ENCODE measurements around the gene SYT14. TPM values are rescaled to one million over a fixed set of nuclear protein-coding genes. Genes with fewer than 3 reads are reported as not detected.
"Not testable (repeated sequence)": the region's sequence is repeated elsewhere in the genome, so short reads cannot be mapped to it uniquely, and the experiment has no call there.

SYT14 gene
- polyA plus RNA-seq, 4 donors = 0.13 TPM; not detected in 2

- no peaks in the 10 kb centered on the region for H3K4me1 ChIP-seq (ENCODE audit: control insufficient read depth in 3 of 3, insufficient read depth in 2 of 3, low read depth in 1 of 3, low read length in 2 of 3)
- WGBS, 3 donors = 90 to 97% (median 96%) methylated on average over 2 of the region's 2 CpGs
- DNase-seq (no peak), FAIRE-seq (no peak)
- H3K4me3 ChIP-seq (ENCODE audit: low read depth in 1 of 3, low read length in 3 of 3) = no peak overlapping the region
- no peaks in the 10 kb centered on the region for H3K36me3 ChIP-seq (ENCODE audit: control insufficient read depth in 3 of 3, insufficient read depth in 2 of 3, low read depth in 1 of 3, low read length in 3 of 3)
- H3K9me3 ChIP-seq (ENCODE audit: control insufficient read depth in 2 of 2, insufficient read depth in 1 of 2, low read depth in 1 of 2, low read length in 1 of 2) = no peaks in the 10 kb centered on the region
- no peak overlapping the region for H3K27ac ChIP-seq (ENCODE audit: low read depth in 1 of 3, low read length in 2 of 3)
- H3K27me3 ChIP-seq (ENCODE audit: control insufficient read depth in 3 of 3, insufficient read depth in 3 of 3, low read length in 3 of 3) = no peaks in the 10 kb centered on the region
Measured at GRCh38 chr1:209956116-209956515, 18.1 kb downstream of the SYT14 start.

- H3K4me1 ChIP-seq (ENCODE audit: control insufficient read depth in 3 of 3, insufficient read depth in 2 of 3, low read depth in 1 of 3, low read length in 2 of 3) = no peaks in the 10 kb centered on the region
- 84 to 86% (median 85%) methylated on average over 2 of the region's 2 CpGs for WGBS, 3 donors
- H3K9me3 ChIP-seq (ENCODE audit: control insufficient read depth in 2 of 2, insufficient read depth in 1 of 2, low read depth in 1 of 2, low read length in 1 of 2) = no peaks in the 10 kb centered on the region
- H3K36me3 ChIP-seq (ENCODE audit: control insufficient read depth in 3 of 3, insufficient read depth in 2 of 3, low read depth in 1 of 3, low read length in 3 of 3) = no peaks in the 10 kb centered on the region
- H3K27me3 ChIP-seq (ENCODE audit: control insufficient read depth in 3 of 3, insufficient read depth in 3 of 3, low read length in 3 of 3) = no peaks in the 10 kb centered on the region
- DNase-seq (no peak), FAIRE-seq (no peak)
- H3K27ac ChIP-seq (ENCODE audit: low read depth in 1 of 3, low read length in 2 of 3) = no peak overlapping the region
- no peak overlapping the region for H3K4me3 ChIP-seq (ENCODE audit: low read depth in 1 of 3, low read length in 3 of 3)
Measured at GRCh38 chr1:209959623-209960022, 21.6 kb downstream of the SYT14 start.

GRCh38 chr1:209960926-209961325 lies 22.9 kb downstream of the SYT14 start:
- no peak overlapping the region for H3K4me3 ChIP-seq (ENCODE audit: low read depth in 1 of 3, low read length in 3 of 3)
- H3K27ac ChIP-seq (ENCODE audit: low read depth in 1 of 3, low read length in 2 of 3) = no peak overlapping the region
- H3K9me3 ChIP-seq (ENCODE audit: control insufficient read depth in 2 of 2, insufficient read depth in 1 of 2, low read depth in 1 of 2, low read length in 1 of 2) = no peaks in the 10 kb centered on the region
- no peaks in the 10 kb centered on the region for H3K36me3 ChIP-seq (ENCODE audit: control insufficient read depth in 3 of 3, insufficient read depth in 2 of 3, low read depth in 1 of 3, low read length in 3 of 3)
- WGBS, 3 donors = 47 to 69% (median 67%) methylated on average over 2 of the region's 2 CpGs
- H3K27me3 ChIP-seq (ENCODE audit: control insufficient read depth in 3 of 3, insufficient read depth in 3 of 3, low read length in 3 of 3) = no peaks in the 10 kb centered on the region
- no peaks in the 10 kb centered on the region for H3K4me1 ChIP-seq (ENCODE audit: control insufficient read depth in 3 of 3, insufficient read depth in 2 of 3, low read depth in 1 of 3, low read length in 2 of 3)
- FAIRE-seq (no peak), DNase-seq (no peak)

GRCh38 chr1:209962388-209962787 lies 24.4 kb downstream of the SYT14 start:
- no peaks in the 10 kb centered on the region for H3K4me1 ChIP-seq (ENCODE audit: control insufficient read depth in 3 of 3, insufficient read depth in 2 of 3, low read depth in 1 of 3, low read length in 2 of 3)
- no peak for DNase-seq
- no peak overlapping the region for H3K27ac ChIP-seq (ENCODE audit: low read depth in 1 of 3, low read length in 2 of 3)
- 75 to 83% (median 77%) methylated on average over 4 of the region's 4 CpGs for WGBS, 3 donors
- no peak overlapping the region for H3K4me3 ChIP-seq (ENCODE audit: low read depth in 1 of 3, low read length in 3 of 3)
- H3K9me3 ChIP-seq (ENCODE audit: control insufficient read depth in 2 of 2, insufficient read depth in 1 of 2, low read depth in 1 of 2, low read length in 1 of 2) = no peaks in the 10 kb centered on the region
- no peaks in the 10 kb centered on the region for H3K36me3 ChIP-seq (ENCODE audit: control insufficient read depth in 3 of 3, insufficient read depth in 2 of 3, low read depth in 1 of 3, low read length in 3 of 3)
- H3K27me3 ChIP-seq (ENCODE audit: control insufficient read depth in 3 of 3, insufficient read depth in 3 of 3, low read length in 3 of 3) = no peaks in the 10 kb centered on the region
- FAIRE-seq = no peak

- Histone ChIP-seq H3K4me3 (ENCODE audit: low read depth in 1 of 3, low read length in 3 of 3) (no peak overlapping the region), H3K27ac (ENCODE audit: low read depth in 1 of 3, low read length in 2 of 3) (no peak overlapping the region), H3K36me3 (ENCODE audit: control insufficient read depth in 3 of 3, insufficient read depth in 2 of 3, low read depth in 1 of 3, low read length in 3 of 3) (no peaks in the 10 kb centered on the region), H3K9me3 (ENCODE audit: control insufficient read depth in 2 of 2, insufficient read depth in 1 of 2, low read depth in 1 of 2, low read length in 1 of 2) (no peaks in the 10 kb centered on the region), H3K4me1 (ENCODE audit: control insufficient read depth in 3 of 3, insufficient read depth in 2 of 3, low read depth in 1 of 3, low read length in 2 of 3) (no peaks in the 10 kb centered on the region), H3K27me3 (ENCODE audit: control insufficient read depth in 3 of 3, insufficient read depth in 3 of 3, low read length in 3 of 3) (no peaks in the 10 kb centered on the region)
- DNase-seq (no peak), FAIRE-seq (no peak)
- 50 to 70% (median 57%) methylated on average over 1 of the region's 1 CpG for WGBS, 3 donors
Measured at GRCh38 chr1:209962856-209963255, 24.8 kb downstream of the SYT14 start.

GRCh38 chr1:209965996-209966395 lies 28.0 kb downstream of the SYT14 start:
- no peak overlapping the region for H3K27ac ChIP-seq (ENCODE audit: low read depth in 1 of 3, low read length in 2 of 3)
- no peaks in the 10 kb centered on the region for H3K9me3 ChIP-seq (ENCODE audit: control insufficient read depth in 2 of 2, insufficient read depth in 1 of 2, low read depth in 1 of 2, low read length in 1 of 2)
- WGBS, 3 donors = 50 to 87% (median 68%) methylated on average over 9 of the region's 9 CpGs
- DNase-seq (no peak), FAIRE-seq (no peak)
- no peak overlapping the region for H3K4me3 ChIP-seq (ENCODE audit: low read depth in 1 of 3, low read length in 3 of 3)
- H3K36me3 ChIP-seq (ENCODE audit: control insufficient read depth in 3 of 3, insufficient read depth in 2 of 3, low read depth in 1 of 3, low read length in 3 of 3) = no peaks in the 10 kb centered on the region
- no peaks in the 10 kb centered on the region for H3K4me1 ChIP-seq (ENCODE audit: control insufficient read depth in 3 of 3, insufficient read depth in 2 of 3, low read depth in 1 of 3, low read length in 2 of 3)
- no peaks in the 10 kb centered on the region for H3K27me3 ChIP-seq (ENCODE audit: control insufficient read depth in 3 of 3, insufficient read depth in 3 of 3, low read length in 3 of 3)

- not testable (repeated sequence) for DNase-seq; FAIRE-seq; H3K27ac ChIP-seq (ENCODE audit: low read depth in 1 of 3, low read length in 2 of 3); H3K9me3 ChIP-seq (ENCODE audit: control insufficient read depth in 2 of 2, insufficient read depth in 1 of 2, low read depth in 1 of 2, low read length in 1 of 2); H3K36me3 ChIP-seq (ENCODE audit: control insufficient read depth in 3 of 3, insufficient read depth in 2 of 3, low read depth in 1 of 3, low read length in 3 of 3); H3K4me1 ChIP-seq (ENCODE audit: control insufficient read depth in 3 of 3, insufficient read depth in 2 of 3, low read depth in 1 of 3, low read length in 2 of 3); H3K27me3 ChIP-seq (ENCODE audit: control insufficient read depth in 3 of 3, insufficient read depth in 3 of 3, low read length in 3 of 3); H3K4me3 ChIP-seq (ENCODE audit: low read depth in 1 of 3, low read length in 3 of 3)
- 78 to 88% (median 88%) methylated on average over 14 of the region's 14 CpGs for WGBS, 3 donors
Measured at GRCh38 chr1:209978721-209979120, 40.7 kb downstream of the SYT14 start.

- H3K27ac ChIP-seq (ENCODE audit: low read depth in 1 of 3, low read length in 2 of 3) = no peak overlapping the region
- H3K4me1 ChIP-seq (ENCODE audit: control insufficient read depth in 3 of 3, insufficient read depth in 2 of 3, low read depth in 1 of 3, low read length in 2 of 3) = no peaks in the 10 kb centered on the region
- H3K9me3 ChIP-seq (ENCODE audit: control insufficient read depth in 2 of 2, insufficient read depth in 1 of 2, low read depth in 1 of 2, low read length in 1 of 2) = no peaks in the 10 kb centered on the region
- DNase-seq (no peak), FAIRE-seq (no peak)
- H3K4me3 ChIP-seq (ENCODE audit: low read depth in 1 of 3, low read length in 3 of 3) = no peak overlapping the region
- H3K36me3 ChIP-seq (ENCODE audit: control insufficient read depth in 3 of 3, insufficient read depth in 2 of 3, low read depth in 1 of 3, low read length in 3 of 3) = no peaks in the 10 kb centered on the region
- 75 to 80% (median 78%) methylated on average over 3 of the region's 3 CpGs for WGBS, 3 donors
- H3K27me3 ChIP-seq (ENCODE audit: control insufficient read depth in 3 of 3, insufficient read depth in 3 of 3, low read length in 3 of 3) = peaks cover 0 to 3% (median 0%) of the 10 kb centered on the region in 3 donors
Measured at GRCh38 chr1:209983953-209984352, 45.9 kb downstream of the SYT14 start.

- Histone ChIP-seq H3K27me3 (ENCODE audit: control insufficient read depth in 3 of 3, insufficient read depth in 3 of 3, low read length in 3 of 3) (peaks cover 0 to 3% (median 0%) of the 10 kb centered on the region in 3 donors), H3K4me3 (ENCODE audit: low read depth in 1 of 3, low read length in 3 of 3) (no peak overlapping the region), H3K9me3 (ENCODE audit: control insufficient read depth in 2 of 2, insufficient read depth in 1 of 2, low read depth in 1 of 2, low read length in 1 of 2) (no peaks in the 10 kb centered on the region), H3K36me3 (ENCODE audit: control insufficient read depth in 3 of 3, insufficient read depth in 2 of 3, low read depth in 1 of 3, low read length in 3 of 3) (no peaks in the 10 kb centered on the region), H3K27ac (ENCODE audit: low read depth in 1 of 3, low read length in 2 of 3) (no peak overlapping the region), H3K4me1 (ENCODE audit: control insufficient read depth in 3 of 3, insufficient read depth in 2 of 3, low read depth in 1 of 3, low read length in 2 of 3) (no peaks in the 10 kb centered on the region)
- no peak for DNase-seq
- WGBS, 3 donors = 35 to 69% (median 45%) methylated on average over 3 of the region's 3 CpGs
- no peak for FAIRE-seq
Measured at GRCh38 chr1:209985002-209985401, 47.0 kb downstream of the SYT14 start.

All from small intestine (tissue), 7 donors.